Astrocyte (in vitro differentiated cells and primary cell): ENCODE measurements around the gene BSG. TPM values are rescaled to one million over a fixed set of nuclear protein-coding genes. Genes with fewer than 3 reads are reported as not detected.
A peak's percentile ranks its signal among the peaks of the same experiment; 100 is the strongest.

Experiments used
- DNase-seq: peaks from one replicate; pipeline ENCODE4 v3.0.0-alpha.2; 2010; ENCODE audit warnings: low read depth
- FAIRE-seq: peaks from 2 replicates; lab custom pipeline; 2011; peaks lifted over from hg19 to GRCh38; lab: Jason Lieb, UNC
- H2AFZ ChIP-seq: 2 replicates; pipeline ENCODE4 v1.6.0; 2012; ENCODE audit warnings: low read depth, low read length, inconsistent platforms
- H3K27ac ChIP-seq: 2 replicates; pipeline ENCODE4 v1.5.1; 2011; ENCODE audit warnings: low read depth, low read length, inconsistent platforms
- H3K27me3 ChIP-seq: 2 replicates; pipeline ENCODE4 v1.6.0; 2011; ENCODE audit warnings: low read length, inconsistent platforms; ENCODE audit not compliant: insufficient read depth
- H3K36me3 ChIP-seq: 2 replicates; pipeline ENCODE4 v1.5.1; 2011; ENCODE audit warnings: low read length, inconsistent platforms; ENCODE audit not compliant: insufficient read depth
- H3K4me1 ChIP-seq: 2 replicates; pipeline ENCODE4 v1.5.1; 2011; ENCODE audit warnings: low read length, inconsistent platforms; ENCODE audit not compliant: insufficient read depth
- H3K4me2 ChIP-seq: 2 replicates; pipeline ENCODE4 v1.6.0; 2012; ENCODE audit warnings: low read length, inconsistent platforms
- H3K4me3 ChIP-seq: 2 replicates; pipeline ENCODE4 v1.5.1; 2011; ENCODE audit warnings: low read depth, mild to moderate bottlenecking, low read length, inconsistent platforms; ENCODE audit not compliant: insufficient read depth
- H3K79me2 ChIP-seq: 2 replicates; pipeline ENCODE4 v1.6.0; 2012; ENCODE audit warnings: mild to moderate bottlenecking, low read length, inconsistent platforms; ENCODE audit not compliant: insufficient read depth
- H3K9ac ChIP-seq: 2 replicates; pipeline ENCODE4 v1.6.0; 2012; ENCODE audit warnings: mild to moderate bottlenecking, low read length, inconsistent platforms
- H3K9me3 ChIP-seq: 2 replicates; pipeline ENCODE4 v1.5.1; 2012; ENCODE audit warnings: low read depth, mild to moderate bottlenecking, low read length, inconsistent platforms; ENCODE audit not compliant: insufficient read depth
- H4K20me1 ChIP-seq: 2 replicates; pipeline ENCODE4 v1.6.0; 2012; ENCODE audit warnings: low read length, inconsistent platforms; ENCODE audit not compliant: insufficient read depth
- H3K27ac Mint-ChIP-seq: one replicate; pipeline ENCODE4 v1.8.0; 2021; ENCODE audit warnings: mild to moderate bottlenecking, mixed read lengths; ENCODE audit not compliant: unreplicated experiment
- H3K27me3 Mint-ChIP-seq: one replicate; pipeline ENCODE4 v1.8.0; 2021; ENCODE audit warnings: low read depth, mixed read lengths; ENCODE audit not compliant: unreplicated experiment
- H3K36me3 Mint-ChIP-seq: one replicate; pipeline ENCODE4 v1.8.0; 2021; ENCODE audit warnings: low read depth, mixed read lengths; ENCODE audit not compliant: unreplicated experiment
- H3K4me1 Mint-ChIP-seq: one replicate; pipeline ENCODE4 v1.8.0; 2021; ENCODE audit warnings: low read depth, mixed read lengths; ENCODE audit not compliant: unreplicated experiment
- H3K4me3 Mint-ChIP-seq: one replicate; pipeline ENCODE4 v1.8.0; 2021; ENCODE audit warnings: mild to moderate bottlenecking, moderate library complexity, mixed read lengths; ENCODE audit not compliant: unreplicated experiment
- H3K9me3 Mint-ChIP-seq: one replicate; pipeline ENCODE4 v1.8.0; 2021; ENCODE audit warnings: mild to moderate bottlenecking, mixed read lengths; ENCODE audit not compliant: unreplicated experiment
- EZH2 ChIP-seq: IDR thresholded peaks from 2 replicates; pipeline ENCODE4 v1.6.1; 2012; ENCODE audit warnings: mild to moderate bottlenecking, low read length, inconsistent platforms; ENCODE audit not compliant: insufficient read depth
- total RNA-seq: library from RNA; stranded (reverse); gene quantifications from 2 replicates; pipeline ENCODE4 v1.2.1, GENCODE V29; 2021
- TF ChIP-seq, protein P1 (sequence below): IDR thresholded peaks from 2 replicates; pipeline ENCODE4 v1.5.1; 2011; ENCODE audit warnings: low read depth, mild to moderate bottlenecking, inconsistent platforms, low read length, moderate library complexity; ENCODE audit not compliant: insufficient read depth

BSG gene
- total RNA-seq, 1 donor from 2014 or later, result 807 TPM

DNA sequence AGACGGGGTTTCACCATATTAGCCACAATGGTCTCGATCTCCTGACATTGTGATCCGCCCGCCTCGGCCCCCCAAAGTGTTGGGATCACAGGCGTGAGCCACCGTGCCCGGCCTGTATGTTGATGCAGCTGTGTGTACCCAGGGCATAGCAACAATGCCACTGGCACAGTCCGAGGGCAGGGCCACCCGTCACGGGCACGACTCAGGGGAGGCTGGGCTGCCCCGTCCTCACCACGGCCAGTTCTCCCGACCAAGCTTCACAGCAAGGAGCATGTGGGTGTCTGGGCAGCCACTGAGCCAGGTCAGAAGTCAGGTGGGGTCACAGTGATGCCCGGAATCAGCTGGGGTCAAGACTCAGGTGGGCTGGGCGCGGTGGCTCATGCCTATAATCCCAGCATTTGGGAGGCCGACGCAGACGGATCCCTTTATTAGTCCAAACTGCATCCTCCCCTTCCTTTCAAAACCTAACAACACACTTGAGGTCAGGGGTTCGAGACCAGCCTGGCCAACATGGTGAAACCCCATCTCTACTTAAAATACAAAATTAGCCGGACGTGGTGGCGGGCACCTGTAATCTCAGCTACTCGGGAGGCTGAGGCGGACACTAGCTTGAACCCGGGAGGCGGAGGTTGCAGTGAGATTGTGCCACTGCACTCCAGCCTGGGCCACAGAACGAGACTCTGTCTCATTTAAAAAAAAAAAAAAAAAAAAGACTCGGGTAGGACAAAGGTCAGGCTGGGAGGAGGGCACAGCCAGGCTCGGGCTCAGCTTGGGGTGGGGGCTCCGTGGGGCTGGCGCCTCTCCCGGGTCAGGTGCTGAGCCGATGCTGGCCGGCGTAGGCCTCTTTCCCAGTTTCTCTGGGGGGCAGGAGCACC is 42.0 kb upstream of the BSG start:
- H3K9me3 ChIP-seq, result no peaks in the 10 kb centered on the region
- FAIRE-seq (no peak), DNase-seq (no peak)
- no peaks in the 10 kb centered on the region for H3K27me3 ChIP-seq
- H3K27ac Mint-ChIP-seq, result peak overlapping the region; percentile 66
- peaks cover 35% of the 10 kb centered on the region for H4K20me1 ChIP-seq
- peaks cover 26% of the 10 kb centered on the region for H3K4me1 ChIP-seq
- H3K36me3 ChIP-seq, result no peaks in the 10 kb centered on the region
- TF ChIP-seq, protein P1, sequence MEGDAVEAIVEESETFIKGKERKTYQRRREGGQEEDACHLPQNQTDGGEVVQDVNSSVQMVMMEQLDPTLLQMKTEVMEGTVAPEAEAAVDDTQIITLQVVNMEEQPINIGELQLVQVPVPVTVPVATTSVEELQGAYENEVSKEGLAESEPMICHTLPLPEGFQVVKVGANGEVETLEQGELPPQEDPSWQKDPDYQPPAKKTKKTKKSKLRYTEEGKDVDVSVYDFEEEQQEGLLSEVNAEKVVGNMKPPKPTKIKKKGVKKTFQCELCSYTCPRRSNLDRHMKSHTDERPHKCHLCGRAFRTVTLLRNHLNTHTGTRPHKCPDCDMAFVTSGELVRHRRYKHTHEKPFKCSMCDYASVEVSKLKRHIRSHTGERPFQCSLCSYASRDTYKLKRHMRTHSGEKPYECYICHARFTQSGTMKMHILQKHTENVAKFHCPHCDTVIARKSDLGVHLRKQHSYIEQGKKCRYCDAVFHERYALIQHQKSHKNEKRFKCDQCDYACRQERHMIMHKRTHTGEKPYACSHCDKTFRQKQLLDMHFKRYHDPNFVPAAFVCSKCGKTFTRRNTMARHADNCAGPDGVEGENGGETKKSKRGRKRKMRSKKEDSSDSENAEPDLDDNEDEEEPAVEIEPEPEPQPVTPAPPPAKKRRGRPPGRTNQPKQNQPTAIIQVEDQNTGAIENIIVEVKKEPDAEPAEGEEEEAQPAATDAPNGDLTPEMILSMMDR, result no peak
- TF ChIP-seq EZH2, result no peak
- H3K9me3 Mint-ChIP-seq, result no peaks in the 10 kb centered on the region
- peaks cover 37% of the 10 kb centered on the region for H3K79me2 ChIP-seq
- no peak overlapping the region for H3K27ac ChIP-seq
- H3K4me1 Mint-ChIP-seq, result peaks cover 11% of the 10 kb centered on the region
- H3K4me2 ChIP-seq, result peak overlapping the region; percentile 88
- H3K9ac ChIP-seq, result peak overlapping the region; percentile 85
- peaks cover 3% of the 10 kb centered on the region for H3K36me3 Mint-ChIP-seq
- H3K4me3 ChIP-seq, result peak overlapping the region; percentile 76
- H3K4me3 Mint-ChIP-seq, result peak overlapping the region; percentile 85
- H2AFZ ChIP-seq, result peak overlapping the region; percentile 93
- peaks cover 3% of the 10 kb centered on the region for H3K27me3 Mint-ChIP-seq

DNA sequence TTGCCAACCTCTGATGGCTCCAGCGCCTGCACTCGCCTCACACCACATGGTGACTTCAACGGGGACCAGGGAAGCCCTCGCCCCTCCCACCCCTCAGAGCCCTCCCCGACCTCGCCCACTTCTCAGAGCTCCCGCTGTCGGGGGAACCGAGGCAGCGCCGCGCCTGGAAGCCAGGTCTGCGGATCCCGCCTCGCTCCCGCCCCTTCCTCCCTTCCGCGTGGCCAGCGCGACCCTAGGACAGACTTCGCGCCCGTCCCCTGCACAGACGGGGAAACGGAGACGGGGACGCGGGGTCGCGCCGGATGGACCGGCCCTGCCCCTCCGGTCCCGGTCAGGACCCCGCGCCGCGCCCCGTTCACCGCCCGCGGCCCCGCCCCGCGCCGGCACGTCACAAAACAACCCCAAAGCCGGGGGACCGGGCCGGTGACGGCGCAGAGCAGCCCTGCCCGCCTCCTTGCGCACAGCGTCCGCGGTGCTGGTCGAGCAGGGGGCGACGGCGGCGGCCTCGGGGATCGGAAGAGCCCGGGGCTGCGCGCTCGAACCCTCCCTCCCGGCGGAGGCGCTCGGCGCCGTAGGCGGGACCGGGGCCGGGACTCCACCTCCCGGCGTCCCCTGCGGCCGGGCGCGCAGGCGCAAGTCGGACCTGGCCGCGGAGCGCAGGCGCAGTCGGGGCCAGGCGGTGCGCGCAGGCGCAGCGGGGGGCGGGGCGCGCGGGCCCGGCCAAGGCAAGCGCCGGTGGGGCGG is 41.2 kb upstream of the BSG start:
- FAIRE-seq, result no peak

More for the DNA sequence above, 41.2 kb upstream of the BSG start:
- H3K9ac ChIP-seq, result peak overlapping the region; percentile 85
- DNase-seq, result peak; percentile 47
- H3K27me3 ChIP-seq, result no peaks in the 10 kb centered on the region
- Mint-ChIP-seq H3K4me3 (peak overlapping the region; percentile 85), H3K27me3 (peaks cover 2% of the 10 kb centered on the region), H3K9me3 (no peaks in the 10 kb centered on the region), H3K27ac (peak overlapping the region; percentile 26), H3K4me1 (peaks cover 11% of the 10 kb centered on the region), H3K36me3 (peaks cover 3% of the 10 kb centered on the region)
- no peak for TF ChIP-seq EZH2
- TF ChIP-seq, protein P1, result no peak
- peak overlapping the region; percentile 93 for H2AFZ ChIP-seq
- H3K36me3 ChIP-seq, result no peaks in the 10 kb centered on the region
- peaks cover 28% of the 10 kb centered on the region for H3K4me1 ChIP-seq
- H4K20me1 ChIP-seq, result peaks cover 43% of the 10 kb centered on the region
- H3K27ac ChIP-seq, result peak overlapping the region; percentile 70
- H3K4me3 ChIP-seq, result peak overlapping the region; percentile 76
- H3K4me2 ChIP-seq, result peak overlapping the region; percentile 92
- H3K9me3 ChIP-seq, result no peaks in the 10 kb centered on the region
- H3K79me2 ChIP-seq, result peaks cover 45% of the 10 kb centered on the region
